NCI-H2196 treated with DMSO at 0.1 percent for 48 hours (cell line): ENCODE data around the gene NOXO1.
"Not testable (repeated sequence)": the region's sequence is repeated elsewhere in the genome, so short reads cannot be mapped to it uniquely, and the experiment has no call there.

Source experiments
- DNase-seq: peaks from one replicate; lab custom pipeline; 2025; ENCODE audit not compliant: unreplicated experiment; lab: John Stamatoyannopoulos, UW

NOXO1 gene

GRCh38 chr16:1942810-1943726 is 38.2 kb downstream of the NOXO1 start, which contains the start of gene MSRB1:
Gene MSRB1, minus strand, starts transcription at chr16:1943199. Its CDS starts 43 bp downstream, at chr16:1943156.
- DNase-seq = peak; percentile 98

- no peak for DNase-seq
These were observed 39.0 kb downstream of the NOXO1 start for GRCh38 chr16:1942047-1942809.

- no peak for DNase-seq
These were observed 39.9 kb downstream of the NOXO1 start for GRCh38 chr16:1941162-1942046.

- DNase-seq = no peak
These were observed 40.8 kb downstream of the NOXO1 start for GRCh38 chr16:1940273-1941161.

- not testable (repeated sequence) for DNase-seq
These were observed 41.4 kb downstream of the NOXO1 start for GRCh38 chr16:1939833-1940232.

GRCh38 chr16:1938910-1939309 is 42.4 kb downstream of the NOXO1 start:
- DNase-seq = no peak

GRCh38 chr16:1938316-1938715 is 43.0 kb downstream of the NOXO1 start:
- DNase-seq = no peak

GRCh38 chr16:1936945-1937479 is 44.3 kb downstream of the NOXO1 start:
- DNase-seq = no peak

GRCh38 chr16:1933097-1933661 is 48.1 kb downstream of the NOXO1 start:
- DNase-seq = no peak

GRCh38 chr16:1932050-1933028 is 48.9 kb downstream of the NOXO1 start:
- peak; percentile 26 for DNase-seq

- no peak for DNase-seq
These were observed 50.9 kb downstream of the NOXO1 start for GRCh38 chr16:1930338-1930720.

- peak; percentile 80 for DNase-seq
These were observed 51.5 kb downstream of the NOXO1 start for GRCh38 chr16:1929578-1930337.

GRCh38 chr16:1929105-1929504 is 52.2 kb downstream of the NOXO1 start:
- peak; percentile 26 for DNase-seq
